ENCODE measurements around the gene RHBDL3. TPM values are rescaled to one million over a fixed set of nuclear protein-coding genes. Genes with fewer than 3 reads are reported as not detected.

Gene RHBDL3
- total RNA-seq, 2 donors from 2014 or later: 0.21 TPM; not detected in 1

- DNase-seq (peak in 1 of 2 donors; percentile 6), ATAC-seq (replicated peaks in 1 of 2) (peak in 1 of 2 donors; percentile 63)
- no peak overlapping the region for H3K4me3 Mint-ChIP-seq
Observed at GRCh38 chr17:32286518-32286900, 20.9 kb downstream of the RHBDL3 start.

GRCh38 chr17:32287804-32288511 is 22.3 kb downstream of the RHBDL3 start:
- H3K9me3 Mint-ChIP-seq: no peaks in the 10 kb centered on the region
- DNase-seq (no peak), ATAC-seq (replicated peaks in 1 of 2) (no peak)
- peaks cover 39% of the 10 kb centered on the region for H3K27me3 Mint-ChIP-seq (ENCODE audit: low read depth)
- H3K4me3 Mint-ChIP-seq: no peak overlapping the region
- no peaks in the 10 kb centered on the region for H3K36me3 Mint-ChIP-seq (ENCODE audit: insufficient read depth in 2 of 2)
- H3K27ac Mint-ChIP-seq: no peak overlapping the region
- H3K4me1 Mint-ChIP-seq (ENCODE audit: low read depth): peaks cover 8% of the 10 kb centered on the region

More at GRCh38 chr17:32286518-32286900, 20.9 kb downstream of the RHBDL3 start:
- Mint-ChIP-seq H3K27me3 (ENCODE audit: low read depth) (peaks cover 39% of the 10 kb centered on the region), H3K4me1 (ENCODE audit: low read depth) (peaks cover 8% of the 10 kb centered on the region), H3K9me3 (no peaks in the 10 kb centered on the region), H3K27ac (no peak overlapping the region), H3K36me3 (ENCODE audit: insufficient read depth in 2 of 2) (no peaks in the 10 kb centered on the region)

- no peak overlapping the region for H3K4me3 Mint-ChIP-seq
- no peaks in the 10 kb centered on the region for H3K36me3 Mint-ChIP-seq (ENCODE audit: insufficient read depth in 2 of 2)
- peaks cover 36% of the 10 kb centered on the region for H3K27me3 Mint-ChIP-seq (ENCODE audit: low read depth)
- DNase-seq (no peak), ATAC-seq (replicated peaks in 1 of 2) (no peak)
- H3K9me3 Mint-ChIP-seq: no peaks in the 10 kb centered on the region
- H3K27ac Mint-ChIP-seq: no peak overlapping the region
- H3K4me1 Mint-ChIP-seq (ENCODE audit: low read depth): peaks cover 7% of the 10 kb centered on the region
Observed at GRCh38 chr17:32288615-32289014, 23.0 kb downstream of the RHBDL3 start.

- Mint-ChIP-seq H3K9me3 (no peaks in the 10 kb centered on the region), H3K27ac (no peak overlapping the region), H3K4me3 (no peak overlapping the region), H3K36me3 (ENCODE audit: insufficient read depth in 2 of 2) (no peaks in the 10 kb centered on the region), H3K4me1 (ENCODE audit: low read depth) (no peaks in the 10 kb centered on the region), H3K27me3 (ENCODE audit: low read depth) (peaks cover 27% of the 10 kb centered on the region)
- ATAC-seq (replicated peaks in 1 of 2) (no peak), DNase-seq (no peak)
Observed at GRCh38 chr17:32289471-32290070, 23.9 kb downstream of the RHBDL3 start.

GRCh38 chr17:32292094-32292493 is 26.5 kb downstream of the RHBDL3 start:
- no peak for ATAC-seq (replicated peaks in 1 of 2)
- no peak for DNase-seq
- no peaks in the 10 kb centered on the region for H3K9me3 Mint-ChIP-seq
- H3K36me3 Mint-ChIP-seq (ENCODE audit: insufficient read depth in 2 of 2): no peaks in the 10 kb centered on the region
- H3K4me1 Mint-ChIP-seq (ENCODE audit: low read depth): no peaks in the 10 kb centered on the region
- H3K27me3 Mint-ChIP-seq (ENCODE audit: low read depth): peaks cover 27% of the 10 kb centered on the region
- H3K27ac Mint-ChIP-seq: no peak overlapping the region
- H3K4me3 Mint-ChIP-seq: no peak overlapping the region

- H3K27ac Mint-ChIP-seq: no peak overlapping the region
- H3K36me3 Mint-ChIP-seq (ENCODE audit: insufficient read depth in 2 of 2): no peaks in the 10 kb centered on the region
- no peaks in the 10 kb centered on the region for H3K27me3 Mint-ChIP-seq (ENCODE audit: low read depth)
- DNase-seq (no peak), ATAC-seq (replicated peaks in 1 of 2) (no peak)
- H3K4me3 Mint-ChIP-seq: no peak overlapping the region
- H3K4me1 Mint-ChIP-seq (ENCODE audit: low read depth): no peaks in the 10 kb centered on the region
- no peaks in the 10 kb centered on the region for H3K9me3 Mint-ChIP-seq
Observed at GRCh38 chr17:32297424-32297823, 31.8 kb downstream of the RHBDL3 start.

- ATAC-seq (replicated peaks in 1 of 2): no peak
- Mint-ChIP-seq H3K27ac (no peak overlapping the region), H3K4me1 (ENCODE audit: low read depth) (no peaks in the 10 kb centered on the region), H3K4me3 (no peak overlapping the region), H3K36me3 (ENCODE audit: insufficient read depth in 2 of 2) (no peaks in the 10 kb centered on the region), H3K9me3 (no peaks in the 10 kb centered on the region), H3K27me3 (ENCODE audit: low read depth) (no peaks in the 10 kb centered on the region)
- no peak for DNase-seq
Observed at GRCh38 chr17:32297860-32298259, 32.2 kb downstream of the RHBDL3 start.

- ATAC-seq (replicated peaks in 1 of 2) (no peak), DNase-seq (no peak)
- H3K4me1 Mint-ChIP-seq (ENCODE audit: low read depth): no peaks in the 10 kb centered on the region
- H3K9me3 Mint-ChIP-seq: no peaks in the 10 kb centered on the region
- no peaks in the 10 kb centered on the region for H3K27me3 Mint-ChIP-seq (ENCODE audit: low read depth)
- H3K36me3 Mint-ChIP-seq (ENCODE audit: insufficient read depth in 2 of 2): no peaks in the 10 kb centered on the region
- H3K27ac Mint-ChIP-seq: no peak overlapping the region
- H3K4me3 Mint-ChIP-seq: no peak overlapping the region
Observed at GRCh38 chr17:32298298-32298697, 32.7 kb downstream of the RHBDL3 start.

GRCh38 chr17:32298721-32299579 is 33.3 kb downstream of the RHBDL3 start:
- no peak for ATAC-seq (replicated peaks in 1 of 2)
- no peaks in the 10 kb centered on the region for H3K36me3 Mint-ChIP-seq (ENCODE audit: insufficient read depth in 2 of 2)
- H3K27me3 Mint-ChIP-seq (ENCODE audit: low read depth): no peaks in the 10 kb centered on the region
- H3K27ac Mint-ChIP-seq: no peak overlapping the region
- no peak overlapping the region for H3K4me3 Mint-ChIP-seq
- DNase-seq: no peak
- H3K4me1 Mint-ChIP-seq (ENCODE audit: low read depth): no peaks in the 10 kb centered on the region
- H3K9me3 Mint-ChIP-seq: no peaks in the 10 kb centered on the region

- H3K36me3 Mint-ChIP-seq (ENCODE audit: insufficient read depth in 2 of 2): no peaks in the 10 kb centered on the region
- no peak overlapping the region for H3K27ac Mint-ChIP-seq
- ATAC-seq (replicated peaks in 1 of 2) (no peak), DNase-seq (no peak)
- no peaks in the 10 kb centered on the region for H3K4me1 Mint-ChIP-seq (ENCODE audit: low read depth)
- H3K4me3 Mint-ChIP-seq: no peak overlapping the region
- no peaks in the 10 kb centered on the region for H3K9me3 Mint-ChIP-seq
- no peaks in the 10 kb centered on the region for H3K27me3 Mint-ChIP-seq (ENCODE audit: low read depth)
Observed at GRCh38 chr17:32299580-32300164, 34.0 kb downstream of the RHBDL3 start.

GRCh38 chr17:32302037-32302436 is 36.4 kb downstream of the RHBDL3 start:
- H3K4me1 Mint-ChIP-seq (ENCODE audit: low read depth): no peaks in the 10 kb centered on the region
- no peaks in the 10 kb centered on the region for H3K27me3 Mint-ChIP-seq (ENCODE audit: low read depth)
- no peak overlapping the region for H3K27ac Mint-ChIP-seq
- no peaks in the 10 kb centered on the region for H3K9me3 Mint-ChIP-seq
- ATAC-seq (replicated peaks in 1 of 2) (no peak), DNase-seq (no peak)
- no peak overlapping the region for H3K4me3 Mint-ChIP-seq
- H3K36me3 Mint-ChIP-seq (ENCODE audit: insufficient read depth in 2 of 2): no peaks in the 10 kb centered on the region

GRCh38 chr17:32302860-32303649 is 37.4 kb downstream of the RHBDL3 start:
- DNase-seq (no peak), ATAC-seq (replicated peaks in 1 of 2) (no peak)
- no peaks in the 10 kb centered on the region for H3K36me3 Mint-ChIP-seq (ENCODE audit: insufficient read depth in 2 of 2)
- H3K4me3 Mint-ChIP-seq: no peak overlapping the region
- H3K27me3 Mint-ChIP-seq (ENCODE audit: low read depth): no peaks in the 10 kb centered on the region
- no peak overlapping the region for H3K27ac Mint-ChIP-seq
- no peaks in the 10 kb centered on the region for H3K4me1 Mint-ChIP-seq (ENCODE audit: low read depth)
- H3K9me3 Mint-ChIP-seq: no peaks in the 10 kb centered on the region

Measured in activated T-cell treated with anti-CD3 and anti-CD28 coated beads, Interleukin-2, amount 50 U/mL, for 72 hours (primary cell).